Measurements from ENCODE around the gene CDKAL1.

The CDKAL1 gene

DNA sequence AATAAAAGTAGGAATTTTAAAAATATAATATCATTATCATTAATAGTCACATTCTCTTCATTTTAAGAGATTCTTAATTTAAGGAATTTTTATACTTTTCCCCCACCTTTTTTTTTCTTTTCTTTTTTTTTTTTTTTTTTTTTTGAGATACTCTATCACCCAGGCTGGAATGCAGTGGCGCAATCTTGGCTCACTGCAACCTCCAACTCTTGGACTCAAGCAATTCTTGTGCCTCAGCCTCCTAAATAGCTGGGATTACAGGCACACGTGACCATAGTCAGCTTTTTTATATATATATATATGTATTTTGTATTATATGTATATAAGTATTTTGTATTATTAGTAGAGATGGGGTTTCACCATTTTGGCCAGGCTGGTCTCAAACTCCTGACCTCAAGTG, 457.7 kb downstream of the CDKAL1 start:
- no peak for DNase-seq

DNA sequence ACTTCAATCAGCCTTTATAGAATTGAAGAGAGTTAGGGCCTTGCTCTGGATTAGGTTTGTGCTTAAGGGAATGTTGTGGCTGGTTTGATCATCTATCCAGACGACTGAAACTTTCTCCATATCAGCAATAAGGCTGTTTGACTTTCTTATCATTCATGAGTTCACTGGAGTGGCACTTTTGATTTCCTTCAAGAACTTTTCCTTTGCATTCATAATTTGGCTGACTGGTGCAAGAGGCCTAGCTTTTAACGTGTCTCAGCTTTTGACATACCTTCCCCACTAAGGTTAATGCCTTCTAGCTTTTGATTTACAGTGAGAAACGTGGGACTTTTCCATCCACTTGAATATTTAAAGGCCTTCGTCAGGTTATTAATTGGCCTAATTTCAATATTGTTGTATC, 461.8 kb downstream of the CDKAL1 start:
- no peak for DNase-seq

- no peak for DNase-seq
Observed at GRCh38 chr6:20997143-20997769, 463.0 kb downstream of the CDKAL1 start.

DNA sequence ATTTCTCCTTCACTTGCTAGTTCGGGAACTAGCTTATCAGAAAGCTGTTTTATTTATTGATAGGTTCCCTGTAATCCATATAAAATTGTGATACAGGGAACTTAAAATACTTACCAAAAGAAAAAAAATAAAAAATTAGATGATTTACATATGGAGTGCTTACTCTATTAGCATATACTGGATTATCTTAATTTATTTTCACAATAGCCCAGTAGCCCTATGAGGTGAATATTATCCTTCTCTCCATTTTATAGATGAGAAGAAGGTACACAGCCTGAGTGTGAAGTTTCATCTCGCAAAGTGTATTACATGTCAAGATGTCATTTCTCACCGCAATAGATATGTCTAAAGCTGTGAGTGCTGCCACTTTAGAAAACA, 463.5 kb downstream of the CDKAL1 start:
- no peak for DNase-seq

DNA sequence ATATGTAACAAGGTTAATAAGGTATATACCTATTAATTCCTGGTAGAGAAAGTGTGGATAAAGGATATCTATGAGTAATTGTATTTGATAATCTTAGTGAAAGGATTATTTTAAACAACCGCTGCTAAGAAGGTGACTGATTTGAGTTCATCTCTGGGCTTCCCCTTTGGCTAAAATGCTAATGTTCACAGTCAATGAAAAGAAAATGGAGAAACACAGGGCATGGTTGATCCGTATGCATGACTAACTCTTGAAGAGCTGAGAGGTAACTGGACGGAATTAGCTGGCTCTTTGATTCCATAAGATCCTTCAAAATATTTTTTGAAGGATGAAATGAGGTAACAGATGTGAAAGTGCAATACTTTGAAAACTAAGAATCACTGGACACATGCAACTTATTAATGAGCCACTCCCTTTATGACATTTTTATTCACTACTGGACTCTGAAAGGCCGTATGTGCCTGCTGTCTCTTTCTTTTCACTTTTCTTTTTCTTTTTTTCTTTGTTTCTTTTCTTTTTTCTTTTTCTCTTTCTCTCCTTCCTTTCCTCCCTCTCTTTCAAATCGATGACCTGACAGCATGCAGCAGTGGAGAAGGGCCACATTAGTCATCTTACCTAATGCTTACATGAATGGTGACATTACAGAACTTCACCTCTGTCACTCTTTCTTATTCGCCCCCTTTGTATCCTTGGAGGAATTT, 464.6 kb downstream of the CDKAL1 start:
- no peak for DNase-seq

DNA sequence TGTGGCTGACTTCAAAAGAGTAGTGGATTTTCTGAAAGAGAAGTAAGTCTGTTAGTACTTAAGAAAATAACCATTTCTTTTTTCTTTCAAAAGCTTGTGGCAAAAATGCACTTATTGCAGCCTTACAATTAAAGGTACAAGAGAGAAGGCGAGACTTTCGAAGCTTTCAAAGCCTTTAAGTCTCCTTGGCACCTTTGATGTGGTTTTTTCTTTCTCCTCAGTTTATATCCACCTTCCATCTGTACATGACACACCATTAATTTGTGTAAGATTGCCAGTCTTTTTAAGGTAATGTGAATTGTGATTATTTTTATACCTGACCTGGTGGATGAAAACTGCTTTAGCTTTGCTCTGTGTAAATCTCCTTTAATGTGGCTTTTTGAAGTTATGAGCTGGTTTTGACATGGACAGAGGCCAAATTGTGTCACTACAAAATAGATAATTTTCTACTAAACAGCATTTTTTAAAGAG, 466.1 kb downstream of the CDKAL1 start:
- no peak for DNase-seq

DNA sequence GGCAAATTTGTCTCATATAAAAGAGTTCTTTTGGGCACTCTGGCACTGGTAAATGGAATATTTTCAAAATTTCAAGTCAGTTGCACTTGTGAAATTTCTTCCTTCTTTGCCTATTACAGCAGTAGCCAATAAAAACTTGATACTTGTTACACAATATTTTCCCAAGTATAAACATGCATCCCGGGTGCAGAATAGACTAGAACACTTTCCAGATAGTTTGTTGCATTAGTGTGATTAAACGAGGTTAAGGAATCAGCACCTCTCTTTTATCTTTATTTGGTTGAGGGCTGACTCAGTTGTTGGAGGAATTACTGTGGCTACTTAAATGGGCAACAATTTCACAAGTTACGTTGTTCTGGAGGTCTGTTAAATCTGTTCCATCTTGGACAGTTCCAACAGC, 467.5 kb downstream of the CDKAL1 start:
- no peak for DNase-seq

- no peak for DNase-seq
Observed at GRCh38 chr6:21003780-21004541, 469.7 kb downstream of the CDKAL1 start.

DNA sequence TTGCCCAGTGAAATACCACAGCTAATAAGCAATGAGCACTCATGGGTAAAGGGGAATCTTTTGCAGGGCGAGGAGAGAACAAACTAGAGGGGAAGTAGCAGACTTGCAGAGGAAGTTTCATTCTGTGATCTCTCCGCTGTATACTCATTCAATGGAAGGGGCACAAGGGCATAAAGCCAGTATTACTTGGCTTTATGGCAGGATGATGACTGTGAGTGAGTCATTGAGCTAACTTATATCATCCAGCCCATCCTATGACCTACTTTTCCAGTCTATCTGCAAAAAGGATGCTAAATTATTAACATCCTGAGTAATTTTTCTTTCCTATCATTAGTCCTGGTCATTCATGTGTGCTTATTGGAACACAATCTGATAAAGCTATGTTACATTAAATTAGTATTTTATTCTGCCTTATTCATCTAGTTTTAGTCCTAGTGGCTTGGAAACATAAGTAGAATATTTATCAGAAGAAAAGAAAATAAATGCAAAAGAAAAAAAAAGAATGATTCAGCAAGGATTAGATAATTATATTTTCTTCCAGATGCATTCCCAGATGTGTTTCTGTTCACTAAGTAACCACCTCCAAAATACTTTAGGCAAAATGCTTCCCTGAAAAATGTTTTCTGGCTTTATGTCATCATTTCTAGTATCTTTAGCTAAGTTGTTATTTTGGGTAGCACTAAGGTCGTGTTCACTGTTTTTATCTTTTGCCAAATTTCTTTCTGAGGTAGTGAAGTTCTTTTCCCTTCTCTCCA, 471.7 kb downstream of the CDKAL1 start:
- DNase-seq: peak; percentile 87

DNA sequence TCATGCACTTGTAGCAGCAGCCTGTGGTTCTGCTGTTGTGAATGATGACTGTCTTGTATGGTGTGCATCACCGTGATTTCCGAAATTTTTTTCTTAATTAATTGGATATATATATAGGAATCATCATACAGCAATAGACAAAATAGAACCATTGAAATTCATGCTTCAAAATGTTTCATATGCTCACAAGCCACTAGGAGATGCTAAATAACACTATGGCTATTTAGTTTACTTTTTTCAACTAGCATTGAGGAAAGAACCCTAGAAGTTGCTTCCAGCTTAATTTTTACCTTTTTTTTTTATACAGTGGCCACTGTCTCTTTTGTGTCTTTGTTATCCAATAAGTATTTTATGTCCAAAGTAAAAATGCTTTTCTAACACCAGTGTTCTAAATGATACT, 485.4 kb downstream of the CDKAL1 start:
- peak; percentile 30 for DNase-seq

GRCh38 chr6:21022343-21023107, 488.3 kb downstream of the CDKAL1 start:
- DNase-seq: peak; percentile 99

GRCh38 chr6:21023210-21023609, 489.0 kb downstream of the CDKAL1 start:
- DNase-seq: peak; percentile 23

- DNase-seq: no peak
Observed at GRCh38 chr6:21024616-21025015, 490.4 kb downstream of the CDKAL1 start.

GRCh38 chr6:21026576-21027273, 492.5 kb downstream of the CDKAL1 start:
- peak; percentile 39 for DNase-seq

DNA sequence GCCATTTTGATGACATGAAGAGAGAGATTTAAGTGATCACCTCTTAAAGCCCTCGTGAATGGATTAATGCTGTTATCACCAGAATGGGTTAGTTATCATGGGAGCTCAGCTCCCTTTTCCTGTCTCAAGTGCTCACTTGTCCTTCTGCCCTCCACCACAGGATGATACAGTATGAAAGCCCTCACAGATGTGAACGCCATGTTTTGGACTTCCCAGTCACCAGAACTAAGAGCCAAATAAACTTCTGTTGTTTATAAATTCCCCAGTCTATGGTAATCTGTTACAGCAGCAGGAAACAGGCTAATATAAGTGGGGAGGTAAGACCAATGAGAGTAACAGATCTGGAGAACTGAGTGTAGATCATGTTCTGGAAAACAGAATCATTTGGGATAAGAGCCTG, 493.2 kb downstream of the CDKAL1 start:
- no peak for DNase-seq

DNA sequence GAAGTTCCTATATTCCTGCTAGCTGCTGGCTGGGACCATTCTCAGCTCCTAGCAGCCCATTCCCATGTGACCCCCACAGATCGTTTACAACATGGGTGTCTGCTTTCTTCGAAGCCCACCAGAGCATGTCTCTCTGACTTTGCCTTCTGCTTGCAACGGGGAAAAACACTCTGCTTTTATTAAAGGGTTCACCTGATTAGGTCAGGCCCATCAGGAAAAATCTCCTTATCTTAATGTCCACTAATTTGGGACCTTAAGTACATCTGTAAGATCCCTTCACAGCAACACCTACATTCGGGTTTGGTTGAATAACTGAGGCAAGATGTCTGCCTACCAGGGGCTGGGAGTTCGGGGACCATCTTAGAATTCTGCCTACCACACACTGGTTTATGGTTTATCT, 496.9 kb downstream of the CDKAL1 start:
- no peak for DNase-seq

DNA sequence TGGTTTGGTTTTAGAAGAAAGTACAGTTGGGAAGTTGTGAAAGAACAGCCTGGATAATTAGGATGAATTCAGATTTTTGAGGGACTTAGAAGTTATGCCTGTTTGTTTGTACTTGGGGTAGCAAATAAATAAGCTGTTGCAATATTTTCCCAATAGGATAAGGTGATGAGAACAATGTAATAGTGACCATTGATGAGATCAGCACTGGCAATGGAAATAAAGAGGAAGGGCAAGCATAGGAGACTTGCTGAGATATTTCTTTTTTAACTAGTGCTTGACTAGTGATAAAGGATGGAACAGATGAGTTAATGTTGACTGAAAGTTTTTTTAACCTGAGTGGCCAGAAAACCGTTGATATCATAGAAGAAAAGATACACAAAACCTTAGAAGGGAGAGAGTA, 498.8 kb downstream of the CDKAL1 start:
- DNase-seq: no peak

GRCh38 chr6:21033575-21034026, 499.3 kb downstream of the CDKAL1 start:
- no peak for DNase-seq

- DNase-seq: no peak
Observed at GRCh38 chr6:21034345-21034744, 500.1 kb downstream of the CDKAL1 start.

DNA sequence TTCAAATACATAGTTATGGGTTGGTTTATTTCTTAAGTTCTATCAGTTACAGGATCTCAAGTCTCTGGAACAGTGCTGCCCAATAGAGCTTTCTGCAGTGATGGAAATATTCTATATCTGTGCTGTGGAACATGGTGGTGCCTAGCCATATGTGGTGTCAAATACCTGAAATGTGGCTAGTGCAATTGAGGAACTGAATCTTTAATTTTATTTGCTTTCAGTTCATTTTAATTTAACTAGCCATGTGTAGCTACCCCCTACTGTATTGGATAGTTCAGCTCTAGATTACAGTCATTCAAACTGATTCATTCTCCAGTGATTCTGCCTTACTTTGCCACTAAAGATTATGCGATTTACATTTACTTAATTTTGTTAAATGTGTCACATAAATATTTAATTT, 503.2 kb downstream of the CDKAL1 start:
- no peak for DNase-seq

- DNase-seq: no peak
Observed at GRCh38 chr6:21039926-21040325, 505.7 kb downstream of the CDKAL1 start.

Data from kidney glomerular epithelial cell (primary cell).